Suprapubic skin (tissue), 4 donors: Measurements from ENCODE around the gene CRY1. TPM values are rescaled to one million over a fixed set of nuclear protein-coding genes. Genes with fewer than 3 reads are reported as not detected.

Source experiments
- DNase-seq, 2 donors: peaks; one replicate each; pipeline ENCODE4 v3.0.0-alpha.2; 2019; ENCODE audit warnings: low spot score in 2 of 2
- H3K27ac ChIP-seq: fragments of 200-600 bp; sonication (generic); one replicate; pipeline ENCODE4 v1.5.1; 2019
- H3K27me3 ChIP-seq: fragments of 200-600 bp; sonication (generic); one replicate; pipeline ENCODE4 v1.5.1; 2019
- H3K36me3 ChIP-seq: fragments of 200-600 bp; sonication (generic); one replicate; pipeline ENCODE4 v1.5.1; 2019
- H3K4me1 ChIP-seq: fragments of 200-600 bp; sonication (generic); one replicate; pipeline ENCODE4 v1.5.1; 2019
- H3K4me3 ChIP-seq: fragments of 200-600 bp; sonication (generic); one replicate; pipeline ENCODE4 v1.5.1; 2019; ENCODE audit warnings: mild to moderate bottlenecking
- H3K9me3 ChIP-seq: fragments of 200-600 bp; sonication (generic); one replicate; pipeline ENCODE4 v1.5.1; 2019
- CTCF ChIP-seq, 2 donors: fragments of 200-600 bp in 1 of 2; fragments of 450-650 bp in 1 of 2; sonication (generic) in 1 of 2; IDR thresholded peaks; one replicate each; pipeline ENCODE4 v1.5.1; 2016 to 2019; ENCODE audit warnings: antibody characterized with exemption in 2 of 2, mild to moderate bottlenecking in 1 of 2, moderate library complexity in 1 of 2
- EP300 ChIP-seq: sonication (generic); formaldehyde crosslinking; IDR thresholded peaks from one replicate; pipeline ENCODE4 v1.6.1; 2017; ENCODE audit warnings: antibody characterized with exemption
- POLR2A ChIP-seq, 2 donors: fragments of 450-650 bp; IDR thresholded peaks; one replicate each; pipeline ENCODE4 v1.6.1; 2017; ENCODE audit warnings: antibody characterized with exemption in 2 of 2, mild to moderate bottlenecking in 2 of 2, moderate library complexity in 2 of 2
- POLR2AphosphoS5 ChIP-seq, 3 donors: sonication (generic); formaldehyde crosslinking; IDR thresholded peaks; one replicate each; pipeline ENCODE4 v1.6.1; 2017; ENCODE audit warnings: antibody characterized with exemption in 3 of 3
- WGBS: methylation state at CpG from one replicate; pipeline ENCODE4 v1.1.5; 2018; 5-methylcytosine and 5-hydroxymethylcytosine counted together
- total RNA-seq, 4 donors: library from RNA; depleted of rRNA; stranded (reverse); fragments of >200 nt; gene quantifications; one replicate each; pipeline ENCODE4 v1.1.0, GENCODE V29; 2016

Gene CRY1
- total RNA-seq, 4 donors from 2014 or later, result 18.1 to 37.2 (median 35.0) TPM

- no peaks in the 10 kb centered on the region for H3K9me3 ChIP-seq
- H3K4me1 ChIP-seq, result peaks cover 8% of the 10 kb centered on the region
- H3K27me3 ChIP-seq, result no peaks in the 10 kb centered on the region
- no peaks in the 10 kb centered on the region for H3K36me3 ChIP-seq
- TF ChIP-seq POLR2AphosphoS5 (IDR thresholded peaks at IDR 0.05), result no peak
- no peak for TF ChIP-seq POLR2A (IDR thresholded peaks at IDR 0.05)
- no peak for TF ChIP-seq EP300
- TF ChIP-seq CTCF (IDR thresholded peaks at IDR 0.05), result no peak
- no peak overlapping the region for H3K27ac ChIP-seq
- no peak for DNase-seq
- no peak overlapping the region for H3K4me3 ChIP-seq
Observed at GRCh38 chr12:107102294-107102693, 8.9 kb upstream of the CRY1 start.

- WGBS, result 89% methylated on average over 1 of the region's 1 CpG
- Histone ChIP-seq H3K9me3 (no peaks in the 10 kb centered on the region), H3K4me1 (peaks cover 8% of the 10 kb centered on the region), H3K4me3 (no peak overlapping the region), H3K36me3 (no peaks in the 10 kb centered on the region), H3K27ac (no peak overlapping the region), H3K27me3 (no peaks in the 10 kb centered on the region)
- DNase-seq, result no peak
- TF ChIP-seq POLR2AphosphoS5 (IDR thresholded peaks at IDR 0.05) (no peak), EP300 (no peak), CTCF (IDR thresholded peaks at IDR 0.05) (no peak), POLR2A (IDR thresholded peaks at IDR 0.05) (no peak)
Observed at GRCh38 chr12:107101651-107102050, 8.3 kb upstream of the CRY1 start.

- H3K4me1 ChIP-seq, result peaks cover 6% of the 10 kb centered on the region
- 92% methylated on average over 2 of the region's 2 CpGs for WGBS
- no peaks in the 10 kb centered on the region for H3K36me3 ChIP-seq
Observed at GRCh38 chr12:107099917-107100316, 6.6 kb upstream of the CRY1 start.

GRCh38 chr12:107096571-107096970 lies 3.2 kb upstream of the CRY1 start:
- Histone ChIP-seq H3K27me3 (no peaks in the 10 kb centered on the region), H3K27ac (no peak overlapping the region), H3K36me3 (no peaks in the 10 kb centered on the region), H3K4me3 (no peak overlapping the region), H3K4me1 (peaks cover 14% of the 10 kb centered on the region), H3K9me3 (no peaks in the 10 kb centered on the region)
- no peak for DNase-seq
- no peak for TF ChIP-seq CTCF (IDR thresholded peaks at IDR 0.05)
- WGBS, result 69% methylated on average over 3 of the region's 3 CpGs

More at GRCh38 chr12:107099917-107100316, 6.6 kb upstream of the CRY1 start:
- no peak for DNase-seq
- no peaks in the 10 kb centered on the region for H3K27me3 ChIP-seq
- H3K27ac ChIP-seq, result no peak overlapping the region
- no peaks in the 10 kb centered on the region for H3K9me3 ChIP-seq
- TF ChIP-seq POLR2A (IDR thresholded peaks at IDR 0.05) (no peak), EP300 (no peak), POLR2AphosphoS5 (IDR thresholded peaks at IDR 0.05) (no peak), CTCF (IDR thresholded peaks at IDR 0.05) (no peak)
- no peak overlapping the region for H3K4me3 ChIP-seq

GRCh38 chr12:107094183-107094448 lies 767 bp upstream of the CRY1 start:
- peak overlapping the region; percentile 99 for H3K27ac ChIP-seq
- peak overlapping the region; percentile 90 for H3K4me3 ChIP-seq
- peaks cover 28% of the 10 kb centered on the region for H3K4me1 ChIP-seq
- no peak for DNase-seq
- TF ChIP-seq EP300 (no peak), CTCF (IDR thresholded peaks at IDR 0.05) (no peak), POLR2AphosphoS5 (IDR thresholded peaks at IDR 0.05) (no peak), POLR2A (IDR thresholded peaks at IDR 0.05) (no peak)
- 6% methylated on average over 6 of the region's 6 CpGs for WGBS
- no peaks in the 10 kb centered on the region for H3K27me3 ChIP-seq
- H3K9me3 ChIP-seq, result no peaks in the 10 kb centered on the region
- no peaks in the 10 kb centered on the region for H3K36me3 ChIP-seq
